ENCODE results near the gene CHST15.

The CHST15 gene

GRCh38 chr10:124083047-124083739, 10.2 kb downstream of the CHST15 start:
- no peak for DNase-seq (ENCODE audit: low read depth, low spot score)
- ChIA-PET CTCF (no interaction called here), POLR2A (no interaction called here)
- H3K4me3 ChIP-seq (ENCODE audit: low read depth, low read length) = no peak overlapping the region
- TF ChIP-seq, protein P1, sequence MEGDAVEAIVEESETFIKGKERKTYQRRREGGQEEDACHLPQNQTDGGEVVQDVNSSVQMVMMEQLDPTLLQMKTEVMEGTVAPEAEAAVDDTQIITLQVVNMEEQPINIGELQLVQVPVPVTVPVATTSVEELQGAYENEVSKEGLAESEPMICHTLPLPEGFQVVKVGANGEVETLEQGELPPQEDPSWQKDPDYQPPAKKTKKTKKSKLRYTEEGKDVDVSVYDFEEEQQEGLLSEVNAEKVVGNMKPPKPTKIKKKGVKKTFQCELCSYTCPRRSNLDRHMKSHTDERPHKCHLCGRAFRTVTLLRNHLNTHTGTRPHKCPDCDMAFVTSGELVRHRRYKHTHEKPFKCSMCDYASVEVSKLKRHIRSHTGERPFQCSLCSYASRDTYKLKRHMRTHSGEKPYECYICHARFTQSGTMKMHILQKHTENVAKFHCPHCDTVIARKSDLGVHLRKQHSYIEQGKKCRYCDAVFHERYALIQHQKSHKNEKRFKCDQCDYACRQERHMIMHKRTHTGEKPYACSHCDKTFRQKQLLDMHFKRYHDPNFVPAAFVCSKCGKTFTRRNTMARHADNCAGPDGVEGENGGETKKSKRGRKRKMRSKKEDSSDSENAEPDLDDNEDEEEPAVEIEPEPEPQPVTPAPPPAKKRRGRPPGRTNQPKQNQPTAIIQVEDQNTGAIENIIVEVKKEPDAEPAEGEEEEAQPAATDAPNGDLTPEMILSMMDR (IDR thresholded peaks at IDR 0.05; ENCODE audit: insufficient read depth, low read length, missing control alignments) = no peak

DNA sequence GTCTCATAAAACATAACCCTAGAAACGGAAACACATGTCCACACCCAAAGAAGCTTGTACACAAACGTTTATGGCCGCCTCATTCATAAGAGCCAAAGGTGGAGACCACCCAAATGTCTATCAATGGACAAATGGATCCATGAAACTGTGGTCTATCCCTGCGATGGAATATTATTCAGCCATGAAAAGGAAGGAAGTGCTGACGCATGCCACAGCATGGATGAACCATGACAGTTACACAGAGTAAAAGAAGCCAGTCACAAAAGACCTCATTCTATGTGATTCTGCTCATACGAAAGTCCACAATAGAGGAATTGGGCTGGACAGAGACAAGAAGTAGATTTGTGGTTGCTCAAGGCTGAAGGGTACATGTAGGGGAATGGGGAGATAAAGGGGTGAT, 10.8 kb downstream of the CHST15 start:
- DNase-seq (ENCODE audit: low read depth, low spot score) = no peak
- H3K4me3 ChIP-seq (ENCODE audit: low read depth, low read length) = no peak overlapping the region
- CTCF ChIA-PET = no interaction called here
- TF ChIP-seq, protein P1 (IDR thresholded peaks at IDR 0.05; ENCODE audit: insufficient read depth, low read length, missing control alignments) = no peak
- POLR2A ChIA-PET = no interaction called here

DNA sequence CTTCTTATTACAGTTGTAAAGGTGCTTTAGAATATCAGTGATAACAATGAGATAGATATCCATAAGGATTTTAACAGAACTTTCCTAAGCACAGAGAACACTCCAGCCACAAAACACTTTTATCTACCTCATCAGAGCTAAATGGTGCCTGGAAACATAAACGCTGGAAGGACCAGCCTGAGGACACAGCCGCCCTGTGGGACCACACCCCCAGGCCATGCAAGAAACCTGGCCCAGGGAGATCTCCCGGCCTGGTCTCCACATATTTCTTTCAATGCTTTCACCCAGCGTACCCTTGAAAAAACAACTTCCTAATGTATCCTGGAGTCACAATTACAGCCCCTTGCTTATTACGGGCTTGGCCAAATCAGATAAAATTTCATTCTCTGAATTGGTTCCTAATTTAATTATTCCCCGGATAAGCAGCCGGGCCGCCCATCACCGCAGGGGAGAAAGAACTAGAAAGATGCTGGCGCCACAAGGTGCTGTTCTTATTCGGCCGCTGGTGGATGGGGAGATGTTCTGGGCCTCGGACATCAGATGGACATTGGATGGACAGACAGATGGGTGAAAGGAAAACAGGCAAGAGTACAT, 11.8 kb downstream of the CHST15 start:
- no peak for DNase-seq (ENCODE audit: low read depth, low spot score)
- POLR2A ChIA-PET = no interaction called here
- CTCF ChIA-PET = no interaction called here
- H3K4me3 ChIP-seq (ENCODE audit: low read depth, low read length) = no peak overlapping the region
- TF ChIP-seq, protein P1 (IDR thresholded peaks at IDR 0.05; ENCODE audit: insufficient read depth, low read length, missing control alignments) = no peak

- POLR2A ChIA-PET = no interaction called here
- TF ChIP-seq, protein P1 (IDR thresholded peaks at IDR 0.05; ENCODE audit: insufficient read depth, low read length, missing control alignments) = no peak
- H3K4me3 ChIP-seq (ENCODE audit: low read depth, low read length) = no peak overlapping the region
- CTCF ChIA-PET = no interaction called here
- DNase-seq (ENCODE audit: low read depth, low spot score) = no peak
These were observed 13.5 kb downstream of the CHST15 start for GRCh38 chr10:124079864-124080263.

- ChIA-PET CTCF (interaction anchor here (4.4 kb wide), 1 partner anchor 311 kb away, joined by 12 read pairs; no protein-coding TSS in a partner anchor), POLR2A (no interaction called here)
- DNase-seq (ENCODE audit: low read depth, low spot score) = no peak
- TF ChIP-seq, protein P1 (IDR thresholded peaks at IDR 0.05; ENCODE audit: insufficient read depth, low read length, missing control alignments) = no peak
- H3K4me3 ChIP-seq (ENCODE audit: low read depth, low read length) = no peak overlapping the region
These were observed 14.7 kb downstream of the CHST15 start for GRCh38 chr10:124078714-124079113.

GRCh38 chr10:124078028-124078427, 15.4 kb downstream of the CHST15 start:
- POLR2A ChIA-PET = no interaction called here
- no peak overlapping the region for H3K4me3 ChIP-seq (ENCODE audit: low read depth, low read length)
- TF ChIP-seq, protein P1 (IDR thresholded peaks at IDR 0.05; ENCODE audit: insufficient read depth, low read length, missing control alignments) = no peak
- CTCF ChIA-PET = interaction anchor here (4.4 kb wide), 1 partner anchor 312 kb away, joined by 12 read pairs; no protein-coding TSS in a partner anchor
- no peak for DNase-seq (ENCODE audit: low read depth, low spot score)

All from AG04449 (cell line).